Myometrial cell (primary cell): Measurements from ENCODE around the gene KCNN3. TPM values are rescaled to one million over a fixed set of nuclear protein-coding genes. Genes with fewer than 3 reads are reported as not detected.

ENCODE experiments used
- total RNA-seq: library from RNA; depleted of rRNA; stranded (reverse); fragments of >200 nt; gene quantifications from 2 replicates; pipeline ENCODE4 v1.2.3, GENCODE V29; 2015

The KCNN3 gene
- total RNA-seq, result not detected in 2 replicates

DNA sequence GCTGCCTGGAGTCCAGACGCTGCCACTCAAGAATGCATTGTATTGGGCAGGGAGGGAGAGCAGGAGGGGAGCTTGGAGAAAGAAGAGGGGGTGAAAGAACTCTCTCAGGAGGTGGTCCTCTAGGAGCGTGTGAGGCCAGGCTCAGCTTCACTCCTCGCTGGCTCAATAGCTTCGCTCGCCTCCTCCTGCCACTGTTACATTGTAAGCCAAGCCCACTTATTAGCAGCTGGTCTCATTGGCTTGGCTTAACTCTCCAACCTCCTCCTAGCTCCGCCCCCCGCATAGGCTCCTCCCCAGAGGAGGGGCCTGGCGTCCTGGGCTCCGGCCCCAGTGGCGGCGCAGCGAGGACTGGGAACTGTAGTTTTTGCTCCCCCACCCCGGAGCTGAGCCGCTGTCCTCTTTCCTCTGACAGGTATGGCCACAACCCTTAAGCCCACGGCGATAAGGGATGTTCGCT lies at the start of gene KCNN3:
KCNN3 (minus strand) TSS at position 167 of the 457 bp plus-strand sequence. CDS start 317 bp downstream, outside the sequence.

Other genes with a start within 250 kb of the KCNN3 start
- gene PMVK, start 66.4 kb upstream of the KCNN3 start, total RNA-seq, result 14.1 and 14.2 TPM in 2 replicates
- 45.0 and 48.2 TPM in 2 replicates for gene PBXIP1, start 85.8 kb upstream of the KCNN3 start, total RNA-seq
- gene PYGO2, start 91.5 kb upstream of the KCNN3 start, total RNA-seq, result 14.2 and 16.1 TPM in 2 replicates
- 329 and 340 TPM in 2 replicates for gene SHC1, start 100.5 kb upstream of the KCNN3 start, total RNA-seq
- gene CKS1B, start 104.4 kb upstream of the KCNN3 start, total RNA-seq, result 84.4 and 128 TPM in 2 replicates
- gene FLAD1, start 113.1 kb upstream of the KCNN3 start, total RNA-seq, result 31.4 and 42.1 TPM in 2 replicates
- not detected in 2 replicates for gene LENEP, start 123.3 kb upstream of the KCNN3 start, total RNA-seq
- gene ZBTB7B, start 132.5 kb upstream of the KCNN3 start, total RNA-seq, result 10.8 and 14.7 TPM in 2 replicates
- gene DCST2, start 163.5 kb upstream of the KCNN3 start, total RNA-seq, result 0.18 and 0.29 TPM in 2 replicates
- gene DCST1, start 163.5 kb upstream of the KCNN3 start, total RNA-seq, result not detected in 2 replicates
- gene ADAM15, start 181.0 kb upstream of the KCNN3 start, total RNA-seq, result 84.7 and 112 TPM in 2 replicates
- 4.6 and 7.8 TPM in 2 replicates for gene EFNA4, start 193.5 kb upstream of the KCNN3 start, total RNA-seq
- gene EFNA3, start 208.6 kb upstream of the KCNN3 start, total RNA-seq, result 0.53 and 0.58 TPM in 2 replicates